GM23338 (cell line): ENCODE measurements around the gene PARVB. TPM values are rescaled to one million over a fixed set of nuclear protein-coding genes. Genes with fewer than 3 reads are reported as not detected.

Experiments used
- ATAC-seq: fragments of 200-7000 bp; cut with Tn5 transposase; 3 replicates; pipeline ENCODE4 v1.9.1; 2020
- DNase-seq: peaks from one replicate; pipeline ENCODE4 v3.0.0-alpha.2; 2015; ENCODE audit warnings: low spot score
- H2AFZ ChIP-seq: fragments of 200-600 bp; sonication (generic); 2 replicates; pipeline ENCODE4 v1.8.0; 2016; ENCODE audit warnings: antibody characterized with exemption, mild to moderate bottlenecking, moderate library complexity
- H3F3A ChIP-seq: fragments of 200-600 bp; sonication (generic); replicated peaks from 2 replicates; pipeline ENCODE4 v1.8.0; 2017; ENCODE audit warnings: antibody characterized with exemption, mixed run types, low read depth
- H3K27ac ChIP-seq: fragments of 200-600 bp; sonication (generic); 2 replicates; pipeline ENCODE4 v1.6.1; 2016; ENCODE audit warnings: low read depth
- H3K27me3 ChIP-seq: fragments of 200-600 bp; sonication (generic); 2 replicates; pipeline ENCODE4 v1.8.0; 2016; ENCODE audit warnings: mild to moderate bottlenecking, mixed run types, moderate library complexity; ENCODE audit not compliant: insufficient read depth
- H3K36me3 ChIP-seq: fragments of 200-600 bp; sonication (generic); 2 replicates; pipeline ENCODE4 v1.8.0; 2016; ENCODE audit warnings: mild to moderate bottlenecking; ENCODE audit not compliant: insufficient read depth
- H3K4me1 ChIP-seq: fragments of 200-600 bp; sonication (generic); 2 replicates; pipeline ENCODE4 v1.8.0; 2016; ENCODE audit warnings: mild to moderate bottlenecking, moderate library complexity; ENCODE audit not compliant: insufficient read depth
- H3K4me2 ChIP-seq: fragments of 200-600 bp; sonication (generic); 2 replicates; pipeline ENCODE4 v1.7.1; 2017; ENCODE audit warnings: mixed run types
- H3K4me3 ChIP-seq: fragments of 200-600 bp; sonication (generic); 2 replicates; pipeline ENCODE4 v1.6.1; 2016; ENCODE audit warnings: mixed run types
- H3K79me2 ChIP-seq: fragments of 200-600 bp; sonication (generic); replicated peaks from 2 replicates; pipeline ENCODE4 v1.8.0; 2017; ENCODE audit warnings: mild to moderate bottlenecking; ENCODE audit not compliant: insufficient read depth
- H3K9me2 ChIP-seq: fragments of 200-600 bp; sonication (generic); 2 replicates; pipeline ENCODE4 v1.8.0; 2017; ENCODE audit not compliant: insufficient read depth
- H4K20me1 ChIP-seq: fragments of 200-600 bp; sonication (generic); replicated peaks from 2 replicates; pipeline ENCODE4 v1.8.0; 2017; ENCODE audit warnings: mild to moderate bottlenecking; ENCODE audit not compliant: insufficient read depth
- H3K27ac Mint-ChIP-seq: 2 replicates; pipeline ENCODE4 v1.8.0; 2020; ENCODE audit warnings: inconsistent platforms, mild to moderate bottlenecking, moderate library complexity, mixed read lengths
- H3K27me3 Mint-ChIP-seq: 3 replicates; pipeline ENCODE4 v1.8.0; 2022; ENCODE audit warnings: low read depth, mild to moderate bottlenecking, moderate library complexity, mixed read lengths, inconsistent platforms; ENCODE audit not compliant: insufficient read depth, poor library complexity
- H3K36me3 Mint-ChIP-seq: 3 replicates; pipeline ENCODE4 v1.8.0; 2021; ENCODE audit warnings: low read depth, mild to moderate bottlenecking, inconsistent platforms, moderate library complexity, mixed read lengths
- H3K4me1 Mint-ChIP-seq: 3 replicates; pipeline ENCODE4 v1.8.0; 2020; ENCODE audit warnings: mild to moderate bottlenecking, inconsistent platforms, mixed read lengths
- H3K4me3 Mint-ChIP-seq: 3 replicates; pipeline ENCODE4 v1.8.0; 2021; ENCODE audit warnings: moderate library complexity, mild to moderate bottlenecking, inconsistent platforms, mixed read lengths
- H3K9me3 Mint-ChIP-seq: 3 replicates; pipeline ENCODE4 v1.8.0; 2020; ENCODE audit warnings: moderate library complexity, mild to moderate bottlenecking, inconsistent platforms, mixed read lengths
- CTCF ChIP-seq, 2 experiments: fragments of 200-600 bp in 1 of 2; sonication (generic) in 1 of 2; conservative IDR thresholded peaks; 2 replicates each; pipeline versions ENCODE4 v1.5.1 to v1.6.1; 2016 to 2017; ENCODE audit warnings: antibody characterized with exemption in 2 of 2, low read depth in 2 of 2, mild to moderate bottlenecking in 2 of 2, moderate library complexity in 1 of 2
- ETS1 ChIP-seq: IDR thresholded peaks from 2 replicates; pipeline ENCODE4 v1.6.1; 2016; ENCODE audit warnings: antibody characterized with exemption
- EZH2 ChIP-seq: fragments of 200-600 bp; sonication (generic); IDR thresholded peaks from one replicate; pipeline ENCODE4 v1.8.0; 2017; ENCODE audit warnings: antibody characterized with exemption, mild to moderate bottlenecking, low read depth; ENCODE audit not compliant: unreplicated experiment
- POLR2AphosphoS5 ChIP-seq: IDR thresholded peaks from 2 replicates; pipeline ENCODE4 v1.6.1; 2016; ENCODE audit warnings: antibody characterized with exemption, low read depth
- STAT1 ChIP-seq: IDR thresholded peaks from one replicate; pipeline ENCODE4 v1.6.1; 2016; ENCODE audit warnings: antibody characterized with exemption; ENCODE audit not compliant: unreplicated experiment
- ZNF114 ChIP-seq: fragments of 250-450 bp; sonication (Bioruptor Pico); IDR thresholded peaks from 2 replicates; pipeline ENCODE4 v1.5.0; 2020; ENCODE audit warnings: mild to moderate bottlenecking, moderate library complexity
- ZNF331 ChIP-seq: fragments of 250-450 bp; sonication (Bioruptor Pico); IDR thresholded peaks from 2 replicates; pipeline ENCODE4 v1.5.0; 2020; ENCODE audit warnings: low read depth, mild to moderate bottlenecking, moderate library complexity
- ZNF462 ChIP-seq: fragments of 250-450 bp; sonication (Bioruptor Pico); IDR thresholded peaks from 2 replicates; pipeline ENCODE4 v1.5.0; 2020; ENCODE audit warnings: mild to moderate bottlenecking, moderate library complexity
- polyA plus RNA-seq: library from polyadenylated mRNA; unstranded; fragments of >200 nt; fragmentation: Nextera tagmentation; extraction: Ambion mirVana; gene quantifications from 2 replicates; pipeline ENCODE4 v1.2.1, GENCODE V29; 2016
- total RNA-seq: library from RNA; depleted of rRNA; stranded (reverse); fragments of >200 nt; shearing (Covaris generic); gene quantifications from 2 replicates; pipeline ENCODE4 v1.2.3, GENCODE V29; 2014

The PARVB gene
- total and polyA plus RNA-seq, 2 experiments from 2014 or later: 4.3 to 7.7 TPM

- TF ChIP-seq ZNF462 (CRISPR knock-in tag): no peak
- no peak for TF ChIP-seq ETS1
- TF ChIP-seq STAT1: no peak
These were observed 119.0 kb downstream of the PARVB start (continued) for GRCh38 chr22:44143105-44143474.

GRCh38 chr22:44143579-44143978 lies 119.5 kb downstream of the PARVB start:
- Histone ChIP-seq H3K27me3 (no peaks in the 10 kb centered on the region), H3K4me3 (no peak overlapping the region), H3K36me3 (no peaks in the 10 kb centered on the region), H3K9me2 (no peaks in the 10 kb centered on the region), H3K4me1 (peaks cover 27% of the 10 kb centered on the region), H4K20me1 (no peaks in the 10 kb centered on the region), H3K4me2 (no peak overlapping the region), H2AFZ (no peak overlapping the region), H3F3A (peaks cover 19% of the 10 kb centered on the region), H3K79me2 (no peaks in the 10 kb centered on the region), H3K27ac (no peak overlapping the region)
- DNase-seq (peak; percentile 39), ATAC-seq (0 out of 3 replicates have a peak, but pooled peaks have one; percentile 1)
- Mint-ChIP-seq H3K27ac (peak overlapping the region; percentile 60), H3K4me3 (no peak overlapping the region; the same call in 2 of the 3 replicates), H3K4me1 (peaks cover 46% of the 10 kb centered on the region), H3K36me3 (peaks cover 19% of the 10 kb centered on the region), H3K9me3 (peaks cover 6% of the 10 kb centered on the region), H3K27me3 (peaks cover 20% of the 10 kb centered on the region)
- TF ChIP-seq EZH2 (no peak), ZNF331 (CRISPR knock-in tag) (no peak), POLR2AphosphoS5 (no peak), CTCF (conservative IDR thresholded peaks at IDR 0.05; ENCODE audit: low read depth in 2 of 2) (no peak), ZNF114 (CRISPR knock-in tag) (no peak)
